Thyroid gland (tissue), 4 donors: ENCODE data around the gene CNTNAP5.

Experiments
- POLR2A ChIP-seq, 2 donors: fragments of 450-650 bp; IDR thresholded peaks; one replicate each; pipeline ENCODE4 v1.6.1; 2017; ENCODE audit warnings: antibody characterized with exemption in 2 of 2, mild to moderate bottlenecking in 2 of 2, moderate library complexity in 1 of 2
- TF ChIP-seq, protein P1 (sequence below), 6 experiments: fragments of 200-600 bp in 3 of 6; fragments of 450-650 bp in 3 of 6; sonication (generic) in 3 of 6; IDR thresholded peaks; one replicate each; pipeline ENCODE4 v1.5.1; 2016 to 2019; ENCODE audit warnings: antibody characterized with exemption in 6 of 6, mild to moderate bottlenecking in 2 of 6, inconsistent platforms in 1 of 6, moderate library complexity in 1 of 6

DNA sequence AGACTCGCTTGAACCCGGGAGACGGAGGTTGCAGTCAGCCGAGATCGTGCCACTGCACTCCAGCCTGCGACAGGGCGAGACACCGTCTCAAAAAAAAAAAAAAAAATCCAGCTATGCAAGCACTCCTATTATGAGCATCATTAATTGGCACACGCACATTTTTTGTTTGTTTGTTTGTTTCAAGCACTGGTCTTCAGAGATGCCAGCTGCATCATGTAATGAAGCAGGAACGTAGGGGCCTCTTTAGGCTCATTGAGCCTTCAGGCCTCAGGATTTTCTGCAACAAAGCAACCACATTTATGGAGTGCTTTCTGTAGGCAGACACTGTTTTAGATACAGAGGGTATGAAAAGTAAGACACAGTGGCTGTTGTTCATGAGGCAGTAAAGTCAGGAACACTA is 585.8 kb downstream of the CNTNAP5 start:
- TF ChIP-seq, protein P1, sequence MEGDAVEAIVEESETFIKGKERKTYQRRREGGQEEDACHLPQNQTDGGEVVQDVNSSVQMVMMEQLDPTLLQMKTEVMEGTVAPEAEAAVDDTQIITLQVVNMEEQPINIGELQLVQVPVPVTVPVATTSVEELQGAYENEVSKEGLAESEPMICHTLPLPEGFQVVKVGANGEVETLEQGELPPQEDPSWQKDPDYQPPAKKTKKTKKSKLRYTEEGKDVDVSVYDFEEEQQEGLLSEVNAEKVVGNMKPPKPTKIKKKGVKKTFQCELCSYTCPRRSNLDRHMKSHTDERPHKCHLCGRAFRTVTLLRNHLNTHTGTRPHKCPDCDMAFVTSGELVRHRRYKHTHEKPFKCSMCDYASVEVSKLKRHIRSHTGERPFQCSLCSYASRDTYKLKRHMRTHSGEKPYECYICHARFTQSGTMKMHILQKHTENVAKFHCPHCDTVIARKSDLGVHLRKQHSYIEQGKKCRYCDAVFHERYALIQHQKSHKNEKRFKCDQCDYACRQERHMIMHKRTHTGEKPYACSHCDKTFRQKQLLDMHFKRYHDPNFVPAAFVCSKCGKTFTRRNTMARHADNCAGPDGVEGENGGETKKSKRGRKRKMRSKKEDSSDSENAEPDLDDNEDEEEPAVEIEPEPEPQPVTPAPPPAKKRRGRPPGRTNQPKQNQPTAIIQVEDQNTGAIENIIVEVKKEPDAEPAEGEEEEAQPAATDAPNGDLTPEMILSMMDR (IDR thresholded peaks at IDR 0.05) = no peak
- no peak for TF ChIP-seq POLR2A (IDR thresholded peaks at IDR 0.05)
